A673 (cell line): ENCODE results near the gene TXNDC5.

Source experiments
- EZH2 ChIP-seq: fragments of 200-600 bp; sonication (generic); IDR thresholded peaks from 2 replicates; pipeline ENCODE4 v1.6.1; 2017; ENCODE audit warnings: borderline replicate concordance, low read depth, mild to moderate bottlenecking, mixed read lengths, antibody characterized with exemption, low read length; ENCODE audit not compliant: poor library complexity, severe bottlenecking
- TF ChIP-seq, protein P1 (sequence below): fragments of 300-800, 200-600 bp; sonication (generic); conservative IDR thresholded peaks from 2 replicates; pipeline ENCODE4 v1.5.1; 2017; ENCODE audit warnings: low read depth, mild to moderate bottlenecking, antibody characterized with exemption, low read length, moderate library complexity, mixed read lengths

DNA sequence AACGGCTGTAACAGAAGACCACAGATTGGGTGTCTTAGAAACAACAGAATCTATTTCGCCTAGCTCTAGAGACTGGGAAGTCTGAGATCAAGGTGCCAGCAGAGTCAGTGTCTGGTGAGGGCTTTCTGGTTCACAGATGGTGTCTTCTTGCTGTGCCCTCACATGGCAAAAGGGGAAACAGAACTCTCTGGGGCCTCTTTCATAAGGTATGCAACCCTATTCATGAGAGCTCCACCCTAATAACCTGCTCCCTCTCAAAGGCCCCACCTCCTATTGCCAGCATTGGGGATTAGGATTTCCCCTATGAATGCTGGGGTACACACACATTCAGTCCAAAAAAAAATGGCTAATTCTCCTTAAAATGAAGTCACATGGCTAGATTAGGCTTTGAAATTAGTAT is 10.0 kb downstream of the TXNDC5 start:
- TF ChIP-seq, protein P1, sequence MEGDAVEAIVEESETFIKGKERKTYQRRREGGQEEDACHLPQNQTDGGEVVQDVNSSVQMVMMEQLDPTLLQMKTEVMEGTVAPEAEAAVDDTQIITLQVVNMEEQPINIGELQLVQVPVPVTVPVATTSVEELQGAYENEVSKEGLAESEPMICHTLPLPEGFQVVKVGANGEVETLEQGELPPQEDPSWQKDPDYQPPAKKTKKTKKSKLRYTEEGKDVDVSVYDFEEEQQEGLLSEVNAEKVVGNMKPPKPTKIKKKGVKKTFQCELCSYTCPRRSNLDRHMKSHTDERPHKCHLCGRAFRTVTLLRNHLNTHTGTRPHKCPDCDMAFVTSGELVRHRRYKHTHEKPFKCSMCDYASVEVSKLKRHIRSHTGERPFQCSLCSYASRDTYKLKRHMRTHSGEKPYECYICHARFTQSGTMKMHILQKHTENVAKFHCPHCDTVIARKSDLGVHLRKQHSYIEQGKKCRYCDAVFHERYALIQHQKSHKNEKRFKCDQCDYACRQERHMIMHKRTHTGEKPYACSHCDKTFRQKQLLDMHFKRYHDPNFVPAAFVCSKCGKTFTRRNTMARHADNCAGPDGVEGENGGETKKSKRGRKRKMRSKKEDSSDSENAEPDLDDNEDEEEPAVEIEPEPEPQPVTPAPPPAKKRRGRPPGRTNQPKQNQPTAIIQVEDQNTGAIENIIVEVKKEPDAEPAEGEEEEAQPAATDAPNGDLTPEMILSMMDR, result no peak
- no peak for TF ChIP-seq EZH2
